Inflammatory macrophage treated with lipopolysaccharide for 1 hour (primary cell): ENCODE results near the gene C19orf12.
"Not testable (repeated sequence)": the region's sequence is repeated elsewhere in the genome, so short reads cannot be mapped to it uniquely, and the experiment has no call there.

ENCODE experiments used
- DNase-seq, 2 donors: peaks; one replicate each; pipeline ENCODE4 v3.0.0-alpha.2; 2020 to 2022

Gene C19orf12

GRCh38 chr19:29675120-29675649 is 39.9 kb downstream of the C19orf12 start:
- no peak for DNase-seq

DNA sequence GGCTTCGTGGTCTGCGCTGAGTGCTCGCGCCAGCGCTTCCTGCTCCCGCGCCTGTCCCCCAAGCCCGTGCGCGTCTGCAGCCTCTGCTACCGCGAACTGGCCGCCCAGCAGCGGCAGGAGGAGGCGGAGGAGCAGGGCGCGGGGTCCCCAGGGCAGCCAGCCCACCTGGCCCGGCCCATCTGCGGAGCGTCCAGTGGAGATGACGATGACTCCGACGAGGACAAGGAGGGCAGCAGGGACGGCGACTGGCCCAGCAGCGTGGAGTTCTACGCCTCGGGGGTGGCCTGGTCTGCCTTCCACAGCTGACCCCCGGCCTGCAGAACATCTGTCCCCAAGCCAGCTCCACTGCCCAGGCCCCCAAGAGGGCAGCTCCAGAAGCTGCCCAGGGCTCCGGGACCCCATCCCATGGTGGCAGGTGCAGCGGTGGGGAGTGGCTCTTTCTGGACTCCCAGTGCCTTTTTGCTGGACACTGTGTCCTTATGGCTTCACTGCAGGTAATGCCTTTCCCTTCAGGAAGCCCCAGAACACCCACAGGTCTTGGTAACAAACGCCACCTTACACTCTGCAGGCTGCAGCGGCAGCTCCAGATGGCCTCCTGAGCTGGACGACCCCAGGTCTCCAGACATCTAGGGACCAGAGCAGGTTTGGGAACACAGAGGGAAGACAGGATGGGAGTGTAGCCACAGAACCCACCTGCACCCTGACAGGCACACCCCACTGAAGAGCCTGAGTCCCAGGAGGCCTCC is 40.5 kb downstream of the C19orf12 start:
- no peak for DNase-seq

GRCh38 chr19:29673451-29674371 is 41.4 kb downstream of the C19orf12 start:
- no peak for DNase-seq

- DNase-seq: peak; percentile 18 to 61
These were observed 42.1 kb downstream of the C19orf12 start for GRCh38 chr19:29672933-29673336.

GRCh38 chr19:29672319-29672932 is 42.6 kb downstream of the C19orf12 start:
- DNase-seq: no peak

DNA sequence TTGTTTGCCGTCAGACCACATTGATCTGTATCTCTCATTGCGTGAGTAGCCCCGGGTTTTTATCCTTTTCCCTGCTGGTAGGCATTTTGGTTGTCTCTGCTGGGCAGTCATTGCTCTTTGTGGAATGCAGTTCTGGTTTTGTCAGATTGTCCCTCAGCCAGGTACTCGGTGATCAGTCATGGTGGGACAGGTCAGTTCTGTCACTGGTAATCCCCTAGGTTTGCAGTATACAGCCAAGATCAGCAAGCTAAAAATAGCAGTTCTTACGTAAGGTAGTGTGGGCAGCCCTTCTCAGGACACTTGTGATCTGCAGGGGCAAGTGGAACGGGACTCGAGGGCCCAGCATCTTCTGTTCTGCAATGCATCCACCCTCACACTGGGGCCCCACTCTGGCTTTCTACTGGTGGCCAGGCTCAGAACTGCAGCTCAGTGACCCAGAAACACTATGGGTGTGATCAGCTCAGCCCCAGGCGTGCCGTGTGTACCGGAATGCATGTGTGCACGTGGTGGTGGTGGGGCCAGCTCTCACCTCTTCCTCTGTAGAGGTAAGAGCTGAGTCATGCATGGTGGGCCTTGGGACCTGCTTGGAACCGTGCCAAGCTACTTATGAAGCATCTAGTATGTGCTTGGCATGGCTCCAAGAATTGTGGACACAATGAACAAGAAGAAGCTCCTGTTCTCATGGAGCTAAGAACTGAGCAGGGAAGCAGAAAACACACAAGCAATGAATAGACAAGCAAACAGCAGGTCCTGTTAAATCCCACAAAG is 43.5 kb downstream of the C19orf12 start:
- DNase-seq: peak; percentile 26 to 73

- not testable (repeated sequence) for DNase-seq
These were observed 44.1 kb downstream of the C19orf12 start for GRCh38 chr19:29671026-29671392.

DNA sequence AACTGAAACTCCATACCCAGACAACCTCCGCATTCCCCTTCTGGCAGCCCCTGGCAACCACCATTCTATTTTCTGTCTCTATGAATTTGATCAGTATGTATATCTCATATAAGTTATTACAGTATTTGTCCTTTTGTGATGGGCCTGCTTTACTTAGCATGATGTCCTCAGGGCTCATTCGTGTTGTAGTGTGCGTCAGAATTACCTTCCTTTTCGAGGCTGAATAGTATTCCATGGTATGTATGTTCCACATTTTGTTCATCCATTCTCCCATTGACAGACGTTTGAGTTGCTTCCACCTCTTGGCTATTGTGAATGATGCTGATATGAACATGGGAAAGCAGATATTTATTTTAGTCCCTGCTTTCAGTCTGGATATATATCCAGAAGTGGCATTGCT is 44.8 kb downstream of the C19orf12 start:
- DNase-seq: no peak

DNA sequence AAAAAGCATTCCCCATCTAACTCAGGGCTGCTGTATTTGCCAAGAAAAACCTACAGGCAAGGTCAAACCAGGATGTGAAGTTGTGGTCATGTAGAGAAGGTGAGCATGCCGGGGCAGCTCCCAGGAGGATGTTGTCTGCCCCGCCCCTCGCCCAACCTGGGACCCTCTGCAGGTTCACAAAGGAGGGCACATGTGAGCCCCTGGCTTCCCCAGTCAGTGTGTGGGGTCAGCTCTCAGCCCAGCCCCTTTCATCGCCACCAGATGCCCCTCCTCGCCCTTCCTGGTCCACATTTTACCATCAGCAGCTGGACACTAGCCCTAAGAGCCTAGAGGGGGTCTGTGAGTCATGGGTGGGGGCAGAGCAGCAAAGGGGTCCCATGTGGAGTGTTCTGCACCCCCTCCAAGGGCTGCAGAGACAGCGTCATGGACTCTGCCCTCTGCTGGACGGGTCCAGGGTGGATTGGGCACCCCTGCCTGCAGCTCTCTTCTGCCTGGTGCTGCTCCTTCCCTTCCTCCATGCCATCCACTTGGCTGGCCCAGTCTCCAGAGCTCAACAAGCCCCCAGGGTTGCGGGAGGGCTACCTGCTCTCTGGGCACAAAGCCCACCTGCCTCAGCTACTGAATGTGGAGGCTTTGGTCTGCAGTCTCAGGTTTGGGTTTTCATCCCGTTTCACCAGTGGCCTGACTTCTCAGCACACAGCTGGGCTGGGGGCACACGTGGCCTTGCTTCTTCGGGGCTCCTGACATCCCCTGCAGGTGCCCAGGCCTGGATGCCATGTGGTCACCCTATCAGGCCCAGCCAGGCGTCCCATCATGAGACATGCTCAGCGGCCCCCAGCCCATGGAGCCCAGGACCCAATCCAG is 46.1 kb downstream of the C19orf12 start:
- DNase-seq: no peak

DNA sequence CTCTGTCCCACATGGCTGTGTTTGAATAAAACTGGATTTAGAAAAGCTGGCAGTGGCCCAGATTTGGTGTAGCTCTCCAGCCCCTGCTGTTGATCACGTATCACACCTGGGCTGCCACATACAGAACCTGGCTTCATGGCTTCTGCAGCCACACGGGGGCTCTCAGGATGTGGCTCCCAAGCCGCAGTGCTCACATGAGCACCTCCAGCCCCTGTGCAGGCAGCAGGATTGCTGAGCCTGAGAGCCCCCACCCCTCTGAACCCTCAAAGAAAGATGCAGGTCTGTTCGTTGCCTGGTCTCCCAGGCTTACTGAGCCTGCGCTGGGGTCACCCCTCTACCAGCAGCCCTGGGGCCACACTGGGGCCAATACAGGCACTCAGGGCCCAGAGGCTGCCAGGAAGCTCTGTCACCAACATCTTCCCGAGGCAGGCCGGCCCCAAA is 47.1 kb downstream of the C19orf12 start:
- no peak for DNase-seq

- DNase-seq: no peak
These were observed 47.7 kb downstream of the C19orf12 start for GRCh38 chr19:29667387-29667783.

DNA sequence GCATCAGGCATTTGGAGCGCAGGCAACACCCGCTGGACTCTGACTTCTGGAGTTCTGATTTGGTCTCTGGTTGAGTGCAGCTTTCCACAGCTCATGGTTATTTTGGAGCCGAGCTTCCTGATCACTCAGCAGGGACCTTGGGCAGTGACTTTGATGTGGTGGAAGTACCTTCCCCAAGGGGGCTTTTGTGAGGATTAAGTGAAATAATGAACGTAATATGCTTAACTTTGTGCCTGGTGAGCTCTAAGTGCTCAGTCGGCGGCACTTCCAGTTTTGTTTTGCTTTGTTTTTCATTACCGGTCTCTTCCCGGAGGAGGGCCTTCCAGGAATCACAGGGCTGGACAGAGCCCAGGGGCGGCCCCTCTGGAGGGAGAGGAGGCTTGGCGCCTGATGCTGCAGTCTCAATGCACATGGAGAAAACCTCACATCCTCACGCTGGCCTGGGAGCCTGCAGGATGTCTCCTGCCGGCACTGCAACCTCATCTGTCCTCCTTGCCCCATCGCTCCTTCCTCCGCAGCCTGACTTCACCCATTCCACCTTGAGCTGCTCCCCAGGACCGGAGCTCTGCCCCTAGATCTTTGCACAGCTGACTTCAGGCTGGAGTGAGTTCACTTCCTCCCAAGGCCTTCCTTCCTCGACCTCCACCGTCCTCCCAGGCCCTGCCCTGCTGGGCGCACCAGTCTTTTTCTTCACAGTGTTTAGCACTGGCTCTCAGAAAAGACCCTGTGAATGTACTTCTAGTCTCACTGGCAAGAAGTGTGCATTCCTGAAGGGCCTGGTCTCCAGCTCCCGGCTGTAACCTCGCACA is 48.3 kb downstream of the C19orf12 start:
- DNase-seq: no peak

DNA sequence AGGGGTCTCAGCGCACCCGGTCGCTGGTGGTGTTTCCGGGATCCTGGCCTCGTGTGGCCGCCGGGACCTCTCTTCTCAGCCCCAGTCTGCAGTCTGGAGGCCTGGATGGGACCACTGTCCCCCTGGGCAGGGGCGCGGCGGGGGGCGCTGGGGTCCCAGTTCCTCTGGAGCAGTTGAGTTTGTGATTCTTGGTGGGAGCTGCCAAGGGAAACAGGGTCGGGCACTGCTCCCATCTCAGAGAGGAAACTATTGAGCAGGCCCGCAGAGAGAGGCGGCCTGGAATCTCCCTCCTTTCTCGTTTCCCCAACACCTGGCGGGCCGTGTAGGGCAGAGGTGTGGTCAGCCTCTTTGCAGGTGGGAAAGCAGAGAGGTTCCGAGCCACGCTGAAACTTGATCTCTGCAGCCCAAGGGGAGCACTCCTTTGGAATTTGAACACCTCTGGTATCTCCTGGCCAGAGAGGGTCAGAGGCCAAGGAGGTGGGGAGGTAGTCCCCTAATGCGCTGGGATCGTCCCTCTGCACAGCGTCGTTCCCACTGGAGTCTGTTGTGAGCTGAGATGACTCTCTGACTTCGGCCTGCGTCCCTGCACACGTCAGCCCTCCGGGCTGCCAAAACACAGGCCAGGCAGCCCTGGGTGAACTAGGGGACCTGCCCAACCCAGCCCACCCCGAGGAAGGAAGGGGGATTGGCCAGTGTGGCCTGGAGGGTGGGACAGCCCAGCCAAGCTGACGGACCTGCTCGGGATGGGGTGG is 49.1 kb downstream of the C19orf12 start:
- DNase-seq: no peak

- DNase-seq: peak; percentile 74 to 87
These were observed 49.7 kb downstream of the C19orf12 start, which contains the start of gene PLEKHF1 for GRCh38 chr19:29665215-29665825. PLEKHF1 (plus strand) TSS chr19:29665461; CDS start chr19:29673840, 8,379 bp downstream.

GRCh38 chr19:29664753-29665214 is 50.3 kb downstream of the C19orf12 start:
- no peak for DNase-seq

DNA sequence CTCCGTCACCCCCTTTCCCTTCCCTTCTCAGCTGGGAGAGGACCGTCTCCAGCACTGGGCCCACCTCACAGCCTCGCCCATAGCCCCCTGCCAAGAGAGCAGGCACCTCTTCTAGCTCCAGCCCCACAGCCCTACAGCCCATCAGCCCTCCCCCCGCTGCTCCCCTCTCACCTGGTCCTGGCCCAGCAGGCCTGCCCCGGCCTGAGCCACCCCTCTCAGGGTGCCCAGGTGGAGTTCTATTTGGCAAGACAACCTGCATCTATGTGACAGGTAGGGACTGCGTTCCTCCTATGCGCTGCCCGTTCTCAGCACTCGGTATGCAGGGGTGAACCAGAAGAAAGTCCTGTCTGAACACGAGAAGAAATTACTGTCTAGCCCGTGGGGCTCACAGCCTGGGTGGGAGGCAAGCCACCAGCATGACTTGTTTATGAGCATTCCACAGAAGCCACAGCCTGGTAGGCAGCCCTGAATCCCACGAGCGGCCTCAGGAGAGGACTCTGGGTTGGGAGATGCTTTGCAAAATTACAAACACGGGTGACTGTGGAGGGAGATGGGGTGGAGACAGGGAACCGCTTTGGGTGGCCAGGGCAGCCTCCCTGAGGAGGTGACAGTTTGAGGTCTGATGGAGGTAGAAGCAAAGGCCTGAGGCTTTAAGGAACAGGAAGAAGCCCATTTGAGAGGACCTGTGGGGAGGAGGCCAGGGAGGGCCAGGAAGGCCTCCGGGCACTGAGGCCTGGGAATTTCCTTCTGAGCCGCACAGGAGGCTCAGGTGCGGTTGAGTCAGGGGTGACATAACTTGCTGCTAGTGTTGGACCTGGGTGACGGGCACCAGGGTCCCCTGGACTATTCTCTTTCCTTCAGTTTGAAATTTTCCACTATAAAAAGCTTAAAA is 51.0 kb downstream of the C19orf12 start:
- no peak for DNase-seq

GRCh38 chr19:29662604-29663404 is 52.3 kb downstream of the C19orf12 start:
- peak in 1 of 2 donors; percentile 47 for DNase-seq
